Measurements from ENCODE around the gene VRK1. TPM values are rescaled to one million over a fixed set of nuclear protein-coding genes. Genes with fewer than 3 reads are reported as not detected.

Gene VRK1
- polyA plus RNA-seq, 2 of the 4 experiments (the other 2 are of a cell fraction), result 32.2 to 34.2 TPM

GRCh38 chr14:96863327-96863985 is 66.3 kb downstream of the VRK1 start:
- no peaks in the 10 kb centered on the region for H3K9me3 ChIP-seq
- ChIA-PET POLR2A (no interaction called here), CTCF (interaction anchor here (0.7 kb wide), 1 partner anchor 44 kb away, joined by 3 read pairs; no protein-coding TSS in a partner anchor)
- 95% methylated on average over 5 of the region's 5 CpGs for WGBS (ENCODE audit: missing lambda C conversion rate)
- DNase-seq (ENCODE audit: low read depth in 1 of 2, low spot score in 1 of 2) (no peak), FAIRE-seq (peak; percentile 13), ATAC-seq (no peak)
- no peak overlapping the region for H3K27ac ChIP-seq
- TF ChIP-seq NPAS2 (CRISPR knock-in tag; IDR thresholded peaks at IDR 0.05; ENCODE audit: borderline replicate concordance), result no peak
- TF ChIP-seq CHD4 (IDR thresholded peaks at IDR 0.05; ENCODE audit: borderline replicate concordance), result no peak
- TF ChIP-seq HES2 (IDR thresholded peaks at IDR 0.05), result no peak
- TF ChIP-seq FOXS1 (CRISPR knock-in tag; IDR thresholded peaks at IDR 0.05), result no peak
- no peak for TF ChIP-seq GATA3 (IDR thresholded peaks at IDR 0.05; ENCODE audit: borderline replicate concordance)
- no peak for TF ChIP-seq RAD21 (conservative IDR thresholded peaks at IDR 0.05 in 1 of 2, IDR thresholded peaks at IDR 0.05 in 1 of 2)
- TF ChIP-seq CBX2 (IDR thresholded peaks at IDR 0.05; ENCODE audit: borderline replicate concordance, low read depth), result no peak
- no peak for TF ChIP-seq HMGXB4 (CRISPR knock-in tag; IDR thresholded peaks at IDR 0.05; ENCODE audit: borderline replicate concordance)
- no peak for TF ChIP-seq FOSL2 (IDR thresholded peaks at IDR 0.05)
- no peak for TF ChIP-seq FOSL2 (CRISPR knock-in tag; IDR thresholded peaks at IDR 0.05)
- no peak for TF ChIP-seq ZC3H11A (IDR thresholded peaks at IDR 0.05)
- TF ChIP-seq KDM5A (IDR thresholded peaks at IDR 0.05), result no peak
- TF ChIP-seq RCOR1 (IDR thresholded peaks at IDR 0.05; ENCODE audit: low read depth, low read length), result no peak
- no peak for TF ChIP-seq HDAC2 (IDR thresholded peaks at IDR 0.05)
- no peak for TF ChIP-seq CEBPB (IDR thresholded peaks at IDR 0.05)
- TF ChIP-seq PHF8 (IDR thresholded peaks at IDR 0.05; ENCODE audit: borderline replicate concordance, low read depth), result no peak
- no peak for TF ChIP-seq FOSB (CRISPR knock-in tag; IDR thresholded peaks at IDR 0.05)
- TF ChIP-seq RARB (CRISPR knock-in tag; IDR thresholded peaks at IDR 0.05), result no peak
- TF ChIP-seq MAX (IDR thresholded peaks at IDR 0.05), result no peak
- no peak for TF ChIP-seq REST (IDR thresholded peaks at IDR 0.05)
- no peak for TF ChIP-seq POLR2AphosphoS2 (conservative IDR thresholded peaks at IDR 0.05; ENCODE audit: low read length)
- no peak overlapping the region for H3K4me3 ChIP-seq
- H3K4me2 ChIP-seq, result no peak overlapping the region
- no peaks in the 10 kb centered on the region for H3K4me1 ChIP-seq

GRCh38 chr14:96863986-96864330 is 66.8 kb downstream of the VRK1 start:
- TF ChIP-seq RNF2 (IDR thresholded peaks at IDR 0.05; ENCODE audit: borderline replicate concordance, low read depth) (no peak), HOXB5 (CRISPR knock-in tag; IDR thresholded peaks at IDR 0.05) (no peak), HEYL (CRISPR knock-in tag; IDR thresholded peaks at IDR 0.05) (no peak), MAFK (IDR thresholded peaks at IDR 0.05; ENCODE audit: partially characterized antibody) (peak; percentile 62)
- H3K4me3 ChIP-seq, result no peak overlapping the region
- H3K27ac ChIP-seq, result no peak overlapping the region
- ChIA-PET CTCF (no interaction called here), POLR2A (no interaction called here)
- H3K4me2 ChIP-seq, result no peak overlapping the region
- H3K4me1 ChIP-seq, result no peaks in the 10 kb centered on the region
- ATAC-seq, result no peak
- 93% methylated on average over 3 of the region's 3 CpGs for WGBS (ENCODE audit: missing lambda C conversion rate)
- no peak for DNase-seq (ENCODE audit: low read depth in 1 of 2, low spot score in 1 of 2)
- H3K9me3 ChIP-seq, result no peaks in the 10 kb centered on the region
- no peak for FAIRE-seq

All from A549 (cell line).